GM12872 (cell line): Measurements from ENCODE around the gene PIEZO1.

Experiments
- TF ChIP-seq, protein P1 (sequence below): IDR thresholded peaks from 3 replicates; pipeline ENCODE4 v1.5.1; 2011; ENCODE audit warnings: low read depth, mild to moderate bottlenecking, low read length, moderate library complexity; ENCODE audit not compliant: insufficient read depth

PIEZO1 gene

DNA sequence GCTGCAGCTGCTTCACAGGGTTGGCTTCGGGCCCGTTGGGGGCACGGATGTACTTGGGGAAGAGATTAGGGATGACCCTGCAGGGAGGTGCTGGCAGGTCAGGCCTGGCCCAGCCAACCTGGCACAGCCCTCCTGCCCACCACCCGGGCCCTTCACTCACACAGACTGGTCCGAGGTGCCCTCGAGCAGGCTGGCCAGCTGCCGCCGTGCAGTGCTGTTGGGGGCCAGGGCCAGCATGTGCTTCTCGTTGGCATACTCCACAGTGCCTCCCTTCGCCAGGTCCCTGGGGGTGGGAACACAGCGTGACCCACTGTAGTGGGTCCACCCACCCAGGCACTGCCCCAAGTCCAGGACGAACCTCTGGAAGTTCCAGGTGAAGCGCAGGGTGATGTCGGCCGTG is 68.8 kb downstream of the PIEZO1 start:
- TF ChIP-seq, protein P1, sequence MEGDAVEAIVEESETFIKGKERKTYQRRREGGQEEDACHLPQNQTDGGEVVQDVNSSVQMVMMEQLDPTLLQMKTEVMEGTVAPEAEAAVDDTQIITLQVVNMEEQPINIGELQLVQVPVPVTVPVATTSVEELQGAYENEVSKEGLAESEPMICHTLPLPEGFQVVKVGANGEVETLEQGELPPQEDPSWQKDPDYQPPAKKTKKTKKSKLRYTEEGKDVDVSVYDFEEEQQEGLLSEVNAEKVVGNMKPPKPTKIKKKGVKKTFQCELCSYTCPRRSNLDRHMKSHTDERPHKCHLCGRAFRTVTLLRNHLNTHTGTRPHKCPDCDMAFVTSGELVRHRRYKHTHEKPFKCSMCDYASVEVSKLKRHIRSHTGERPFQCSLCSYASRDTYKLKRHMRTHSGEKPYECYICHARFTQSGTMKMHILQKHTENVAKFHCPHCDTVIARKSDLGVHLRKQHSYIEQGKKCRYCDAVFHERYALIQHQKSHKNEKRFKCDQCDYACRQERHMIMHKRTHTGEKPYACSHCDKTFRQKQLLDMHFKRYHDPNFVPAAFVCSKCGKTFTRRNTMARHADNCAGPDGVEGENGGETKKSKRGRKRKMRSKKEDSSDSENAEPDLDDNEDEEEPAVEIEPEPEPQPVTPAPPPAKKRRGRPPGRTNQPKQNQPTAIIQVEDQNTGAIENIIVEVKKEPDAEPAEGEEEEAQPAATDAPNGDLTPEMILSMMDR = no peak

DNA sequence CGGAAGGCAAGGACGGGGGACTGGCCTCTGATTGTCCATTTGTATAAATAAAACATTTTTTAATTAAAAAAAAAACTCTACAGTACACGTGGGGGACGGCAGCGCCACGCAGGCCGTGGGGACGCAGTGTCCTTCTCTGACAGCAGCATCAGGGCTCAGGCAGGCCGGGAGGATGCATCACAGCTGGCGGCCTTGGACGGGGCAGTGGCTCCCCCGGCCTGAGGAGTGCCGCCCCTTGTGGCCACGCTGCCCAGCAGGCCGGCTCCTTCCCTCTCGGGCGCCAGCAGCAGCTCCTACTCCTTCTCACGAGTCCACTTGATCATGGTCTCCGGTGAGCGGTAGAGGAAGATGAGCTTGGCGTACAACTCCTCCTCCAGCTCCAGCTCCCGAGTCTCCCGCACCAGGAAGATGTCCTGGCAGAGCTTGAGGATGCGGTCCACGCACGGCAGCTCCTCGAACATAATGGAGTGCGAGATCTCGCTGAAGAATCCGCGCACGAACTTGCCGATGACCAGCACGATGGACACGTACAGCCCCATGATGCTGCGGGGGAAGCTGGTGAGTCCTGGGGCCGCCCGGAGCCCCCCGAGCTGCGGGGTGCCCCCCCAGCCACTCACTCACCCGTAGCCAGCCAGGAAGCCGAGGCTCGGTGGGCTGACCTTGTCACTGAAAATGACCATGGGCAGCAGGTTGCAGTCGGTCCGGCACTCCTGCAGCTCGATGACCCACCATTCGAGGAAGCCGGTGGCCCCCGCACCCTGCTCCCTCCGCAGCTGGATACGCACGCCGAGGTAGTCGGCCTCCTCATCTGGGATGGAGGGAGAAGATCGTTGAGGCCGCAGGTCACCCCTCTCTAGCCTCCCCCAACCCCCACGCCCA is 69.5 kb downstream of the PIEZO1 start:
- TF ChIP-seq, protein P1 = no peak

DNA sequence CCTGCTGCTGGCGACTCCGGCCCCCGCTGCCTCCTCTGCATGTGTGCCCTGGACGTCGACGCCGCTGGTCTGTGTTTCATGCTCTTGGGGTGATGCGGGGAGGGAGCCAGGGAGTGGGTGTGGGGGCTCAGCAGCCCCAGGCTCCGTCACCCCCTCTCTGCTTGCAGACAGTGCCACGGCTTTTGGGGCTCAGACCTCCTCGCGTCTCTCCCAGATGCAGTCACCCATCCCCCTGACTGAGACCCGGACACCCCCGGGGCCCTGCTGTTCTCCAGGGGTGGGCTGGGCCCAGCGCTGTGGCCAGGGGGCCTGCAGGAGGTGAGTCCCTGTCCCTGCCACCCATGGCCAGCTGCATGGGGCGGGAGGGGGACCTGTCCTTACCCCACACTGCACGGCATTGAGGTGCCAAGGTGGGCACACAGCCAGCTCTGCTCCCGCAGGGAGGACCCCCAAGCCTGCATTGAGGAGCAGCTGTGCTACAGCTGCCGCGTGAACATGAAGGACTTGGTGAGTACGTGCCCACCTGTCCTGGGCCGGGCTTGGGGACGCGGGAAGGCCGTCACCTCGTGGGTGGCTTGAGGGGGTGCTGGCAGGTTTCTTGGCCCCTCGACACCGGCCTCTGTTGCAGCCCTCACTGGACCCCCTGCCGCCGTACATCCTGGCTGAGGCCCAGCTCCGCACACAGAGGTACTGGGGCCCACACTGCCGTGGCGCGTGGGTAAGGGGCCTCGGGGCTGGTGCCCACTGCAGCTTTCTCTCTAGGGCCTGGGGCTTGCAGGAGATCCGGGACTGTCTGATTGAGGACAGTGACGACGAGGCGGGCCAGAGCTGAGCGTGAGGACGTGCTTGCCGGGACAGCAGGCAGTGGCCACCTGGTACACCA is 70.4 kb downstream of the PIEZO1 start:
- TF ChIP-seq, protein P1 = no peak

DNA sequence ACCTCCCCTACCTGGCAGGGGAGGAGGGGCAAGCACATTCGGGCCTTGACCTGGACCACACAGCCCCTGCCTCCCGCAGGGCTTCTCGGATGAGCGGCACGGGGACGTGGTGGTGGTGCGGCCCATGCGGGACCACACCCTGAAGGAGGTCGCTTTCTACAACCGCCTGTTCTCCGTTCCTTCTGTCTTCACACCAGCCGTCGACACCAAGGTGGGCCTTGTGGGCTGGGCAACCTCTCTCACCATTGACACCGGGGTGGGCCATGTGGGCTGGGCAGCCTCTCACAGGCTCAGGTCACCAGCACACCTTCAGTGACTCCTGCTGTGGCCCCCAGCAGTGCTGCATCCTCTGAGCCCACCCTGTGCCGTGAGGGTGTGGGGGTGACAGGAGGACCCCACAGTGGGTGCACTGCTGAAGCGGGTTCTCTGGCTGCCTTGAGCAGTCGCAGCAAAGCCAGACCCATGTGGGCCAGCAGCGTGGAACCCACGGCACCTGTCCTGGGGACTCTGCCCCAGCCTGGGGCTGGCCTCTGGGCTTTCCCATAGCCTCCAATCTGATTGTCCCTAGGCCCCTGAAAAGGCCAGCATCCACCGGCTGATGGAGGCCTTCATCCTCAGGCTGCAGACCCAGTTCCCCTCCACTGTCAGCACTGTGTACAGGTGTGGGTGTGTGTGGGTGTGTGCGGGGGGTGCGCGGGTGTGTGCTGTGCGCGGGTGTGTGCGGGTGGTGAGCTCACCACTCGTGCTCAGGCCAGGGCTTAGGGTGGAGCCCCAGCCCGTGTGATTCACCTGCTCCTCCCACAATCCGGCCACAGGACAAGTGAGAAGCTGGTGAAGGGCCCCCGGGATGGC is 71.2 kb downstream of the PIEZO1 start:
- TF ChIP-seq, protein P1 = no peak

DNA sequence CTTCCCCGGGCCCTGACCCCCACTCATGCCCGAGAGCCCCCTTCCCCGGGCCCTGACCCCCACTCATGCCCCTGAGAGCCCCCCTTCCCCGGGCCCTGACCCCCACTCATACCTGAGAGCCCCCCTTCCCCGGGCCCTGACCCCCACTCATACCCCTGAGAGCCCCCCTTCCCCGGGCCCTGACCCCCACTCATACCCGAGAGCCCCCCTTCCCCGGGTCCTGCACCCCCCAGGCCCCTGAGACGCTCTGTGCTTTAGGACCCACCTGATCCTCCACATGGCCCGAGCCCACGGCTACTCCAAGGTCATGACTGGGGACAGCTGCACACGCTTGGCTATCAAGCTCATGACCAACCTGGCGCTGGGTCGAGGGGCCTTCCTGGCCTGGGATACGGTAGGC is 72.0 kb downstream of the PIEZO1 start:
- TF ChIP-seq, protein P1 = no peak

DNA sequence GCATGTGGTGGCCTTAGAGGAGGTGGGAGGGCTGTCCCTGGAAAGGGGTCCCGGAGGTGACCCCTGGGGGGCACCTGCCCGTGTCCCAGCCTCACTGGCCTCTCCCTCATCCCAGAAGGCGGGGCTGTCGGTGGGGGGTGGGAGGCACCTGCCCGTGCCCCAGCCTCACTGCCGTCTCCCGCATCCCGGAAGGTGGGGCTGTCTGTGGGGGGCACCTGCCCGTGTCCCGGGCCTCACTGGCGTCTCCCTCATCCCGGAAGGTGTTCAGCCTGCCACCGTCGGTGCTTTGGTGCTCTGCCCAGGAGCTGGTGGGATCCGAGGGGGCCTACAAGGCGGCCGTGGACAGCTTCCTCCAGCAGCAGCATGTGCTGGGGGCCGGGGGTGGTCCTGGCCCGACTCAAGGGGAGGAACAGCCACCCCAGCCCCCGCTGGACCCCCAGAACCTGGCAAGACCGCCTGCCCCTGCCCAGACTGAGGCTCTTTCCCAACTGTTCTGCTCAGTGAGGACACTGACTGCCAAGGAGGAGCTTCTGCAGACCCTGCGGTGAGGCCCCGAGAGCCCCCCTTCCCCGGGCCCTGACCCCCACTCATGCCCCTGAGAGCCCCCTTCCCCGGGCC is 72.5 kb downstream of the PIEZO1 start:
- TF ChIP-seq, protein P1 = no peak
